Glutamatergic neuron (in vitro differentiated cells): ENCODE data around the gene LAMTOR2. TPM values are rescaled to one million over a fixed set of nuclear protein-coding genes. Genes with fewer than 3 reads are reported as not detected.

Source experiments
- DNase-seq: peaks from one replicate; pipeline ENCODE4 v3.0.0; 2022
- H3K27ac Mint-ChIP-seq: one replicate; pipeline ENCODE4 v1.8.0; 2020; ENCODE audit warnings: mild to moderate bottlenecking, mixed read lengths, inconsistent platforms; ENCODE audit not compliant: unreplicated experiment
- H3K27me3 Mint-ChIP-seq: one replicate; pipeline ENCODE4 v1.8.0; 2020; ENCODE audit warnings: mild to moderate bottlenecking, moderate library complexity, mixed read lengths, inconsistent platforms; ENCODE audit not compliant: unreplicated experiment
- H3K36me3 Mint-ChIP-seq: one replicate; pipeline ENCODE4 v1.8.0; 2020; ENCODE audit warnings: mild to moderate bottlenecking, mixed read lengths, inconsistent platforms; ENCODE audit not compliant: unreplicated experiment
- H3K4me1 Mint-ChIP-seq: one replicate; pipeline ENCODE4 v1.8.0; 2020; ENCODE audit warnings: mild to moderate bottlenecking, low read depth, mixed read lengths, inconsistent platforms; ENCODE audit not compliant: unreplicated experiment
- H3K4me3 Mint-ChIP-seq: one replicate; pipeline ENCODE4 v1.8.0; 2020; ENCODE audit warnings: mild to moderate bottlenecking, mixed read lengths, inconsistent platforms; ENCODE audit not compliant: unreplicated experiment
- H3K9me3 Mint-ChIP-seq: one replicate; pipeline ENCODE4 v1.8.0; 2020; ENCODE audit warnings: mild to moderate bottlenecking, moderate library complexity, mixed read lengths, inconsistent platforms; ENCODE audit not compliant: unreplicated experiment
- total RNA-seq: library from RNA; stranded (reverse); fragmentation: NEBNext Ultra II Directional; extraction: Animal tissue kit (Norgen Biotek cat#: 25700); gene quantifications from one replicate; pipeline ENCODE4 v1.2.1, GENCODE V29; 2021; ENCODE audit not compliant: unreplicated experiment
- TF ChIP-seq, protein P1 (sequence below): fragments of 200-600 bp; sonication (generic); IDR thresholded peaks from one replicate; pipeline ENCODE4 v1.5.0; 2021; ENCODE audit not compliant: partially characterized antibody, unreplicated experiment

Gene LAMTOR2
- total RNA-seq, 1 donor from 2014 or later = 47.0 TPM

DNA sequence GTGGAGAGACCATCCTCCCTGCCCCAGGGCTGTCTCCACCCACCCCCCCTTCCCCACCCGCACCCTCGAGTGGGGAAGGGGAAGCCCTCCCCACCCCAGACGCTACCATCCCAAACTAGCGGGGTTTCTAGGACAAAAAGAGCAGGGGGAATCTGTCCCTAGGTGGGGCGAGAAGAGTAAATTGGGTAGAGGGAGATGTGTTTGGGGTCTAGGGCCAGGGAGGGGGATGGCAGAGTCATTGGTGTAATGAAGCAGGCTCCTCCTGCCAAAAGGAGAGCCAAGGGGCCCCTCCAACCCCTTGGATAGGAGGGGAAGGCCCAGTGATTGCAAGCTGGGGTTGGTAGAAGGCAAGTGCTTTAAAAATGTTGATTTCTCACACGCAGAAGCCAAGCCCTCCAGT lies 17.7 kb downstream of the LAMTOR2 start:
- Mint-ChIP-seq H3K27me3 (peaks cover 11% of the 10 kb centered on the region), H3K4me1 (peaks cover 33% of the 10 kb centered on the region), H3K9me3 (peaks cover 22% of the 10 kb centered on the region), H3K27ac (no peak overlapping the region), H3K36me3 (no peaks in the 10 kb centered on the region), H3K4me3 (peak overlapping the region; percentile 46)
- TF ChIP-seq, protein P1, sequence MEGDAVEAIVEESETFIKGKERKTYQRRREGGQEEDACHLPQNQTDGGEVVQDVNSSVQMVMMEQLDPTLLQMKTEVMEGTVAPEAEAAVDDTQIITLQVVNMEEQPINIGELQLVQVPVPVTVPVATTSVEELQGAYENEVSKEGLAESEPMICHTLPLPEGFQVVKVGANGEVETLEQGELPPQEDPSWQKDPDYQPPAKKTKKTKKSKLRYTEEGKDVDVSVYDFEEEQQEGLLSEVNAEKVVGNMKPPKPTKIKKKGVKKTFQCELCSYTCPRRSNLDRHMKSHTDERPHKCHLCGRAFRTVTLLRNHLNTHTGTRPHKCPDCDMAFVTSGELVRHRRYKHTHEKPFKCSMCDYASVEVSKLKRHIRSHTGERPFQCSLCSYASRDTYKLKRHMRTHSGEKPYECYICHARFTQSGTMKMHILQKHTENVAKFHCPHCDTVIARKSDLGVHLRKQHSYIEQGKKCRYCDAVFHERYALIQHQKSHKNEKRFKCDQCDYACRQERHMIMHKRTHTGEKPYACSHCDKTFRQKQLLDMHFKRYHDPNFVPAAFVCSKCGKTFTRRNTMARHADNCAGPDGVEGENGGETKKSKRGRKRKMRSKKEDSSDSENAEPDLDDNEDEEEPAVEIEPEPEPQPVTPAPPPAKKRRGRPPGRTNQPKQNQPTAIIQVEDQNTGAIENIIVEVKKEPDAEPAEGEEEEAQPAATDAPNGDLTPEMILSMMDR = no peak
- DNase-seq = no peak

GRCh38 chr1:156073110-156073687 lies 18.6 kb downstream of the LAMTOR2 start:
- DNase-seq = no peak
- peak overlapping the region; percentile 67 for H3K4me3 Mint-ChIP-seq
- TF ChIP-seq, protein P1 = no peak
- H3K9me3 Mint-ChIP-seq = peaks cover 23% of the 10 kb centered on the region
- H3K4me1 Mint-ChIP-seq = peaks cover 43% of the 10 kb centered on the region
- H3K36me3 Mint-ChIP-seq = no peaks in the 10 kb centered on the region
- H3K27me3 Mint-ChIP-seq = peaks cover 15% of the 10 kb centered on the region
- H3K27ac Mint-ChIP-seq = peak overlapping the region; percentile 70

DNA sequence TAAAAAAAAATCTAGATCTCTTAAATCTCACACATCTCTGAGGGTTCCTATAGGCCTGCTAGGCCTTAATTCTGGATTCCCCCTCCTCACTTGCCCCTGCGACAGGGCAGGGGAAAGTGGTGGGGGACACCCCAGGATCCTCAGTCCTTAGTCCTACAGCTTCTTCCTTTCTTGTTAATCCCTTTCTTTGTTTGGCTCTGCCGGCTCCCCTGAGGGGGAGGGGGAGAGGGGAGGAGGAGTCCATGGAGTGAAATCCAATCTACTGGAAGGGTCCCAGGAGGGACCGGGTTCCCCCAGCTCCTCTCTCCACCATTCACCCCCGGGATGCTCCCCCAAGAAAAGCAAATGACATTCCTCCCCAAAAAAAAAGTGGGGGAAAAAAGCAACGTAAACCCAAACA lies 19.2 kb downstream of the LAMTOR2 start:
- Mint-ChIP-seq H3K27me3 (peaks cover 15% of the 10 kb centered on the region), H3K36me3 (no peaks in the 10 kb centered on the region), H3K4me1 (peaks cover 47% of the 10 kb centered on the region), H3K27ac (peak overlapping the region; percentile 96), H3K9me3 (peaks cover 26% of the 10 kb centered on the region), H3K4me3 (peak overlapping the region; percentile 93)
- TF ChIP-seq, protein P1 = no peak
- DNase-seq = peak; percentile 80

GRCh38 chr1:156074661-156075060 lies 20.1 kb downstream of the LAMTOR2 start:
- H3K36me3 Mint-ChIP-seq = no peaks in the 10 kb centered on the region

GRCh38 chr1:156075162-156075561 lies 20.6 kb downstream of the LAMTOR2 start:
- H3K4me1 Mint-ChIP-seq = peaks cover 56% of the 10 kb centered on the region
- DNase-seq = peak; percentile 33
- peak overlapping the region; percentile 72 for H3K4me3 Mint-ChIP-seq
- peak overlapping the region; percentile 44 for H3K27ac Mint-ChIP-seq
- TF ChIP-seq, protein P1 = no peak
- peaks cover 20% of the 10 kb centered on the region for H3K27me3 Mint-ChIP-seq
- peaks cover 33% of the 10 kb centered on the region for H3K9me3 Mint-ChIP-seq
- no peaks in the 10 kb centered on the region for H3K36me3 Mint-ChIP-seq

More at GRCh38 chr1:156074661-156075060, 20.1 kb downstream of the LAMTOR2 start:
- peak; percentile 29 for DNase-seq
- Mint-ChIP-seq H3K4me1 (peaks cover 53% of the 10 kb centered on the region), H3K4me3 (peak overlapping the region; percentile 72), H3K9me3 (peaks cover 29% of the 10 kb centered on the region), H3K27ac (peak overlapping the region; percentile 64), H3K27me3 (peaks cover 18% of the 10 kb centered on the region)
- TF ChIP-seq, protein P1 = no peak
